HG03280 (cell line): ENCODE measurements around the gene MMRN2.
"Not testable (repeated sequence)": the region's sequence is repeated elsewhere in the genome, so short reads cannot be mapped to it uniquely, and the experiment has no call there.

ENCODE experiments used
- ATAC-seq: cut with Tn5 transposase; IDR thresholded peaks from one replicate; pipeline ENCODE4 v1.9.1; 2021; ENCODE audit warnings: mild to moderate bottlenecking, moderate library complexity; ENCODE audit not compliant: unreplicated experiment

Gene MMRN2

DNA sequence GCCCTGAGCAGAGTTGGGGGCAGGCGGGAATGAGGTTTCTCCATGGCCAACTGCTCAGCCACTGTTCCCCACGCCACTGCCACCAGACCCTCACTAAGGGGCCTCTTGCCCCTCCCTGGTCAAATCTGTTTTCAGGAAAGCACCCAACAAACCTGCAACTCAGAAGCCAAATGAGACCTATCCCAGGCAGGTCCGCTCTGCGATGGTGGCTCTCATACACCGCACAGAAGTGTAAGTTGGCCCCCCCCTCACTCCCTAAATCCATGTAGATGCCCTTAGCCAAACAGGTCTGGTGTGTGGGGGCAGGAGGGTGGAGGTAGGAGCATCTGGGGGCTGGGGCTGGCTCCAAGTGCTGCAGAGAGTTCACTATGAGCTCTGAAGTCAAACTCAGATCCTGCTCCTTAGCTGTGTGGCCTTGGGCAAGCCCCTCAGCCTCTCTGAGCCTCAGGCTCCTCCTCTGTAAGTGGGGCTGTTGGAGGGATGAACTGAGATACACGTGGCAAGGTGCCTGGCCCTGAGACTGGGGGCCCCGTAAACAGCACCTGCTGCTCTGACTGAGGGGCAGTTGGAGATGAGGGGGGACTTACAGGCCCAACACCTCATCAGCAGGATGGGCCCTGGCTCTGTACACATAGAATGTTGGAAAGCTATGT is 1.1 kb downstream of the MMRN2 start:
- no peak for ATAC-seq

DNA sequence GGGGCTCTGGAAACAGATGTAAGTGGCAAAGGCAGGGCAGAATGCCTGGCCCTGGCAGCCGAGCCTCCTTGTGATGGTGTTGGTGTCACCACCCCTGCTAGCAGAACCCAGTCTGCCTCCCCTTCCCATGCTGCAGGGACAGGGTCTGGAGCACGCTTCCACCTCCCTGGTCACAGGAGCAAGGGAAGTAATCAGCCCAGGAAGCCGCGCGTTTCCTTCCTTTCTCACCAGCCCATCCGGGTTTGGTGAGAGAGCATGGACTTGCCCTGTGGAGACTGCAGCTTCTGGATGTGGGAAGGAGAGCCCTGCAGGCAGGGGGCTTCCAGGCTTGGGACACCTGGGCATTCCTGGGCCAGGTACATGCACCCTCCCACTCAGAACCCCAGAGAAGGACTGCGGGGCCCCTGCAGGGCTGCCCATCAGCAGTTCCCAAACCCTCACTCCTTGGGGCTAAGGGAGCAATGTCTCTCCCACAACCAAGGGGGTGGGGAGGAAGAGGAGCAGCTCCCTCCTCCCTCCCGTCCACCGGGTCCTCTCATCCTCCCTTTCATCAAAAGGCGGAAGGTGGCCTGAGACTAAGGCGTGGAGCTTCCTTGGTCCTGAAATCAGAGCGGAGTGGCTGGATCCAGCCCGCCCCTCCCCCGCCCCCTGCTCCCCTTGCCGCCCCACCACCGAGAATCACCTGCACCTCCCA is 1.8 kb downstream of the MMRN2 start:
- no peak for ATAC-seq

DNA sequence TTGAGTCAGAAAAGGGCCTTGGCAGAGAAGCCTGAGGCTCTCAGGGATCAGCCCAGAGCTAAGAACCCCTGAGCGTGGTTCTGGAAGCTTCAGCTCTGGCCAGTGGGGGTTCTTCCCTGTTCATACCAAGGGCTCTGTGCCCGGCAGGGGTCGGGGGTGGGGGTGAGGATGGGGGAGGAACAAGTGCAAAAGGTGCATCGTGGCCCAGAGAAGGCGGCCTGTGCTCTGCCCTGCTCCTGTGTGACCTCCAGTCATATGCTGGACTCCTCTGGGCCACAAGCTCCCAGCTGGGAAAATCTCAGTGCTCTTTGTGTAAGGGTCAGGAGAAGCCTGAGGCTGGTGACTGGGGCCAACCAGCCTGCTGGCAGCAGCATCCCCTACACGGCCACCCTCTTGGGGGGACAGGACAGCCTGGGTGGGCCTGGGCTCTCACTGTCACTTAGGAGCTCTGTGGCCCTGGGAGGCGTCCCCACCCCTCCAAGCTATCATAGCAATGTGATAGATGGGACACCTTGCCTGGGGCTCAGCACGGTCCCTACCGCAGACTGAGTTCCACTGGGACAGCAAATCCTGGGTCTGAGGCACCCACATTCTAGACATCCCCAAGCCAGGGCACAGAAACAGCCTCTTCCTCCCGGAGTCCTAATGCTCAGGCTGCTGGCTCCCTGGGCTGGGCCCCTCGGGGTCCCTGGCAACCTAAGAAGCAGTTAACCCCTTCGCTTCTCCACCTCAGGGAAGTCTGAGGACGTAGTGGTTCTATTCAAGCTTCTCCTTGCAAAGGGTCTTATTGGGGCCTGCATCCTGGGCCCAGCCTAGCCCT is 2.5 kb downstream of the MMRN2 start:
- no peak for ATAC-seq

DNA sequence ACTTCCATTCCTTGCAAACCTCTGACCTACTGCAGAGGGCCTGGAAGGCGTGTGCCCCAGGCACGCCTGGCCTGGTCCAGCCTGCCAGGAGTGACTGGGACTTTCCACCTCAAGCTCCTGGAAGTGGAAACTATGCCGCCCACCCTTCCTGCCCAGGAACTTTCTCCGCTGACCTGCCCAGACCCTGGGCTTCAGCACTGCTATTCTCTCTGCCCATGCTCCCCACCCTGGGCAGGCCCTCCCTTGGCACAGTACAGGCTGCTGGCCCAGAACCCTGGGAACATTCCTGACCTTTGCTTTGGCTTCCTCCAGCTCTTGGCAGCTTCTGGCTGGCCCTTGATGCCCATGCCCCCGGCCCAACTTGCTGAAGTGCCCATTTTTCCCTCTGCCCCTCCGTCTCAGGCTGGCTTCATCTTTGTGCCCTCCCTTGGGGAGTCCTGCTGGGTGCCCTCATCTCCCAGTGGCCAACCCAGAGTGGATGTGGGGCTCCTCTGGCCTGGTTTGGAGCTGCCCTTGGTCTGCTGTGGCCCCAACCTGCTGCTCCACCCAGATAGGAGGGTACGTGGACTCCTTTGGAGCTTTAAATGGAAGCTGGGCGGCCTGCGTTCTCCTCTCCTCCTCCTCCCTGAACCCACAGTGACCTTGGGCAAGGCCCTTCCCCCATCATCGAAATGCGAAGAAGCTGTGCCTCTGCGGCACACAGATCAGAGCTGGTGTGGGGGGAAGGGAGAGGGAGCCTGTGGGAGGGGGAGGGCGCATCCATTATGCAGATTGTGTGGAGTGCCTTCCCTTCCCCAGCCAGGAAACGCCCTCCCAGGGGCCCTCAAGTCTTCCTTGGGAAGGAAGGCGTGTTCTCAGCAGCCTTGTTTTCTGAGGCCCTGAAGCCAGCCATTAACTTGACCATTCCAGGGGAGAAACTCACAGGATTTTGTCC is 3.4 kb downstream of the MMRN2 start:
- no peak for ATAC-seq

DNA sequence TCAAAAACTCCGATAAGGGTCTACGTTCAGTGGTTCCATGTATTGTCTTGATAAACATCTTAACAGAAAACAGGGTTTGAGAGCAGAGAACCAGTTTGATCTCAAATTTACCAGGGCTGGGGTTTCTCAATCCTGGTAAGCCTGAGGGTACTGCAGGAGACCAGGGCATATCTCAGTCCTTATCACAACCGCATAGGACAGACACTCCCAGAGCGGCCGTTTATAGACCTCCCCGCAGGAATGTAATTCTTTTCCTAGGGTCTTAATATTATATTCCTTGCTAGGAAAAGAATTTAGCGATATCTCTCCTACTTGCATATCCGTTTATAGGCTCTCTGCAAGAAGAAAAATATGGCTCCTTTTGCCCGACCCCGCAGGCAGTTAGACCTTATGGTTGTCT is 4.7 kb downstream of the MMRN2 start:
- not testable (repeated sequence) for ATAC-seq

DNA sequence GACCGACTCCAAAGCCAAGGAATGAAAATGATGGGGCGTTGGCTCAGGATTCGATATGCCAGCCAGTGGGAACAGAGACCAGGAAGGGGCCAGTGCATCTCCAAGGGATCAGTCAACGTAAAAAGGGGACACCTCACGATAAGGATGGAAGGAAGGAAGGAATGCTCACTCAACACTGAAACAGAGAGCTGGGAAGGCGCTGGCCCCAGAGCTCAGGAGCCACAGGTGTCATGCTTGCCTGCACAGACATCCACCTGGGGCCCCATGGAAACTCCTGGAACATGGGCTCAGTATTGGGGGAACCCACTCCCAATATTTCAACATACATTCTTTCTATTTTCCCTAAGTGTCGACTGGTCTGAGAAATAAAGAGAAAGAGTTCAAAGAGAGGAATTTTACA is 5.3 kb downstream of the MMRN2 start:
- no peak for ATAC-seq

DNA sequence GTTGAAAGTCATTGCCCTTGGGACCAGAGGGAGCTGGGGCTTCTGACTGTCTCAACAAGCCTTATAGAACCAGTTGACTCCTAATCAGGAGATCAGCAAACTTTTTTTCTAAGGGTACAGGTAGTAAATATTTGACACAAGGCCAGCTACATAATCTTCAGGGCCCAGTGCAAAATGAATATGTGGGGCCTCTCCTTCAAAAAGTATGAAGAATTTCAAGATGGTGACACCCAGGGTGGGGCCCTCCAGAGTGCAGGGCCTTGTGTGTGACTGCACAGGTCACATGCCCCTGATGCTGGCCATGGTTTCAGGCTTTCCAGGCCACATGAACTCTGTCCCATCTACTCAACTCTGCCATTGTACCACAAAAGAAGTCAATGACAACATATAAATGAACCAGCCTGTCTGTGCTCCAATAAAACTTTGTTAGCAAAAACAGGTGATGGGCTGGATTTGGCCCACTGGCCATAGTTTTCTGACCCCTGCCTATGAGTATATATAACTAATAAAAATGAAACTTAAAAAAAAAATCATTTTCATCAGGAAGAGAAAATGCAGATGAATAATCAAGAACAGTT is 6.1 kb downstream of the MMRN2 start:
- ATAC-seq: no peak

DNA sequence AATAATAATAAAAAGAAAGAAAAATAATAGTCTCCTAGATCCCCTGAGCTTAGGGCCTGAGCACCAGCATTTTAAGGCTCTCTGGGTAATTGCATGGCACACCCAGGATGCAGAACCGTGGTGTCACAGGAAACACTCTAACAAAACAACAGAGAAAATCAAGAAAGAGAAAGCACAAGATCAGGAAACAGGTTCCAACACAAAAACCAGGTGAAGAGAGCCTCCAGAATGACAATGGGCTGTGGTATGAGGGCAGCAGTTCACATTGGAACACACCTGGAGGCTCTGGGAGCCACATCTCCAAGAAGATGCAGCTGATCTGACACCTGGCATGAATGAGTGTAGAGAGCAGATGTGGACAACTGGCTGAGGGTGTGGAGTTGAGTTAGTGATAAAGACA is 7.1 kb downstream of the MMRN2 start:
- ATAC-seq: no peak

DNA sequence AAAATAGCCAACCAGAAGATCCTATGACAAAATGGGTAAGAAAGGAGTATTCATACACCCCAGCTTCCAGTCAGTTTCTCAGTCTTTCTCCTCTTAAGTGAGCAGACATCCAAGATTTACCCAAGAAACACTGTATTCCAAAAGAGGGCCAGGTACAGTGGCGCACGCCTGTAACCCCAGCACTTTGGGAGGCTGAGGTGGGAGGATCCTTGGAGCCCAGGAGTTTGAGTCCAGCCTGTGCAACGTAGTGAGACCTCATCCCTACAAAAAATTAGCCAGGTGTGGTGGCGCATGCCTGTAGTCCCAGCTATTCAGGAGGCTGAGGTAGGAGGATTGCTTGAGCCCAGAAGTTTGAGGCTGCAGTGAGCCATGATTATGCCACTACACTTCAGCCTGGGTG is 9.6 kb downstream of the MMRN2 start:
- not testable (repeated sequence) for ATAC-seq

DNA sequence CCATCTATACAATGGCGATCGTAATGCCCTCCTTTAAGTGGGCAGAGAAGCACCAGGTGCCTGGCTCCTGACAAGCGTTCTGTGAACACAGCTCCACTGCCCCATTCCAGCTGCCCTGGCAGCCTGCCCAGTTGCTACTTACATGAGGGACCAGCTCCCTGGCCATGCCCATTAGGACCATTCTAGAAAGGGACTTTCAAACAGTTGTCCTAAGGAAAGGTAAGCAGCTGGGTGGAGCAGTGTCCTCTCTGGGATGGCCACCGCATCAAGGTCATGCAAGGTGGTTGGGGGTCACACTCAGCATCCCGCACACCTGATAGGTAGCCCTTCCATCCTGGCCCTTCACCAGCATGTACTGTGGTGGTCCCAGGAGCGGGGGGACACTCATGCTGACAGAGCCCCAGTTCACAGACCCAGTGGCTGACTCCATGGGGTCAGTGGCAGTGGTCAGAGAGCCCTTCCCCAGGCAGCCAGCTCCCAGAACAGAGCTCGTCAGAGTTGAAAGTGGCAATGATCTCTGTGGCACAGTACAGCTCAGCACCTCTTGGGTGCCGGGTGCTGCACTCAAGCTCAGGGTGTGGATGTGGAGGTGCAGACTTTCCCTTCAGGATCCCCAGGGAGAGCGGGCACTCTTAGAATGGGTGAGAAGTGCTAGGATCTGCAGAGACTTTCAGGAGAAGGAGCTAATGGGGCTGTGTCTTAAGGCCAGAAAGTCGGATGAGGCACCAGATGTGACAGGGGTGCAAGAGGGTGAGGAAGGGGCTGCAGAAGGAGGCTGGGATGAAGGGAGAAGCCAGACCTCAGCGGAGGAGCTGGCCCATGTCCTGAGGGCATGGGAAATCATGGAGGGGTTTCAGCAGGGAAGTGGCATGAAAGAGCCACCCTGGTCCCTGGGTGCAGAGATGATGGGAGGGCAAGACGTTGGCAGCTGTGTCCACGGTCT is 10.9 kb downstream of the MMRN2 start:
- no peak for ATAC-seq

DNA sequence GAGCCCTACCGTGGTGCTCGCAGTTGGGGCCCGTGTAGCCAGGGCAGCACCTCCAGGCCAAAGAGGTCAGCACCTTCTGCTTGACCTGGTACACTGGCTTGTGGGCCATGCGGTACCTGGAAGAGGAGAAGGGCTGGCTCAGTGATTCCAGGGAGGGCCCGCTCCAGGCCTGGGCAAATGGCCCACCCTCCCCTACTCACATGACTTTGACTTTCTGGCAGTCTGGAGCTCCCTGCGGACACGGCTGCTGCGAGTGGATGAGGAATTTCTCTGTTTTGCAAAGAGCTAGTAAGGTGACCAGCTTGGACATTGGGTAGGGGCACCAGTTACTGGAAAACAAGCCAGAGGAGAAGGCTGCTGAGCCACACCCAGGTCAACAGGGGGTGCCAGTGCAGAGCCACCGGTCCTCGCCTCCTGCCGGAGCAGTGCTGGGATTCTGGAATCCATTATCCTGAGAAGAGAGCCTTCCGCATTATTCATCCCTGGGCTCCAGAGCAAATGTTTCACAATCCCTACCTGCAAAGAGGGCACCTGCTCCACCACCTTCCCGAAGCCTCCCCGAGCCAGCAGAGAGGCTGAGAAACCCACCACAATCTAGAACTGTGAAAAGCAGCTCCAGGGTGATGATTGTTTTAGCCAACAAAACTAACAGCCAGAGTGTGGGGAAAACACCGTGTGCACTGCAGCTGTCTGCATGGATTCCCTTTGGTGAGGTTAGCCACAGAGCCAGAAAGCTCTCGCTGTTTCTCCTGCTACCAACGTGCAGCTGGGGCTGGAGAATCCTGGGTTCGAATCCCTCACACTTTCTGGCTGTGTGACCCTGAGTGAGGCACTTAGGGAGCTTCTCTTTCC is 11.8 kb downstream of the MMRN2 start:
- ATAC-seq: no peak

DNA sequence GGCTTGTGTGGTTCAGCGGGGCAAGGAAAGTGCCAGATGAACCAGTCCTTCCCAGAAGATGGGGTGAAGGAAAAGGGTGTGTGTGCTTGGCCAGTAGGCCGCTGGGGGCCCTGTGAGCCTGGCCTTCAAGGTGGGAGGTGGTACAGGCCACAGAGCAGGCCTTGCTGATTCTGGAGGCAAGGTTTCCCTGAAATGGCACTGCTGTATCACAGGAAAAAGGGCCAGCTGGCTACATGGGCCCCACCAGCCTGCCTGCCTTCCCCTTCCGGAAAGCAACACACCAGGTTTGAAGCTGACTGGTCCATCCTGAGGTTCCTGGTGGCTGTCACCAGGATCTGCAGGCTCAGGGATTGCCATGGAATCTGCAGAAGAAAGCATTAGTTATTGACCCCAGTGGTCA is 12.5 kb downstream of the MMRN2 start:
- no peak for ATAC-seq

DNA sequence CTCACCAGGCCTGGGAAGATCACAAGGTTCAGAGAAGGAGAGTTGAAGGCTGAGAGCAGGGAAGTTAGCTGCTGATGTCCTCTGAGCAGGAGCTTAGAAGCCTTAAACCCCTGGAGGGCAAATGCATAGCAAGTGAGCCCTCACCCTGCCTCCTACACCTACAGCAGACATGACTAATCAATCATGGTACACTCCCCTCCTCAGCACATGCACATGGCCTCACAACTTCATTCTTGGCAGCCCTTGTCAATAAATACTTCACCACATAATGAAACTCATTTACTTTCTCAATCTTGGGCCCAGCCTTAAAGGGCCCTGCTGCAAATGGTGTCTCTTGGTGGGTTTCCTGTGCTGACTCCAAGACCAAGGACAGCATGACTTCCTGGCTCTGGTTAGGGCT is 12.9 kb downstream of the MMRN2 start:
- no peak for ATAC-seq

DNA sequence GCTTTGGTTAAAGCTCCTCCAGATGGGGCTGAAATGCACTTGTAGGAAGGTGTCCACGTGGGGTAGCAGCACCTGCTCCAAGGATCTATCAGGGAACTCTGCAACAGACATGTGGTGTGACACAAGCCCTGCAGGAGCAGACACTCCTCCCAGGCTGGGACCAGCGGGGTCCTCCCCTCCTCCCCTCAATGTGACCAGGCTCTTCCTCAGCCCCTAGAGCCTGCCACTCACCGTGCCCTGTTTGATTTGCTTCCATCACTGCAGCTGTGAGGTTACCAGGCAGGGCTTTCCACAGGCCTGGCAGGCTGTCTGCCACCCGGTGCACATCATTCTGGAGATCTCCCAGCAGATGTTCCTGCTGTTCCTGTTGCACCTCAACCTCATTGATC is 13.4 kb downstream of the MMRN2 start:
- ATAC-seq: no peak

DNA sequence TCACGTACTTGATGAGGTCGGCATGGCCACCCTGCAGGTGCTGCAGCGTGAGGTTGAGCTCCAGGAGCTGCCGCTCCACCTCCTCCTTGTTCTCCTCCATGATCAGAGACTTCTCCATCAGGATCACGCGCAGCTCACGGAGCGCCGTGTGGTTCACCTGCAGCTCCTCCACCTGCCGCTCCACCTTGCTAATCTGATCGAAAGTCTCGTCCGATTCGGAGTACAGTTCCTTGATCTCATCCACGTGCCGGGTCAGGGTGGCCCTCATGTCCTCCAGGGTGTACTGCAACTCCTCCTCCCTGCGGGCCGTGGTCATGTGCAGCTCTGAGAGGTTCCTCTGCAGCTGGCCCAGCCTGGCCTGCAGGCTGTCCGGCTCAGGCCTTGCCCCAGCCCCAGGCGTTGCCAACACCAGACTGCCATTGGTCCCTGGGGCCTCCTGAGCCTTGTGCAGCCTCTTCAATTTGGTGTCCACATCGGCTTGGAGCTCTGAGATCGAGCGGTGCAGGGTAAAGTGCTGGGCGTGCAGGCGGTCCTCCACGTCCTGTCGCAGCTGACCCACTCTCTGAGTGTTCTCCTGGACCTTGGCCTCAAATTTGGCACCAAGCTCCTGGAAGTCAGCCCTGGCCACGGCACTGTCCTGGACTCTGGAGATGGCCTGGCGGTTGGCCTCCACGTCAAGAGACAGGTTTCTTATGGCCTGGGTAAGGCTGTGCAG is 13.9 kb downstream of the MMRN2 start:
- ATAC-seq: no peak

DNA sequence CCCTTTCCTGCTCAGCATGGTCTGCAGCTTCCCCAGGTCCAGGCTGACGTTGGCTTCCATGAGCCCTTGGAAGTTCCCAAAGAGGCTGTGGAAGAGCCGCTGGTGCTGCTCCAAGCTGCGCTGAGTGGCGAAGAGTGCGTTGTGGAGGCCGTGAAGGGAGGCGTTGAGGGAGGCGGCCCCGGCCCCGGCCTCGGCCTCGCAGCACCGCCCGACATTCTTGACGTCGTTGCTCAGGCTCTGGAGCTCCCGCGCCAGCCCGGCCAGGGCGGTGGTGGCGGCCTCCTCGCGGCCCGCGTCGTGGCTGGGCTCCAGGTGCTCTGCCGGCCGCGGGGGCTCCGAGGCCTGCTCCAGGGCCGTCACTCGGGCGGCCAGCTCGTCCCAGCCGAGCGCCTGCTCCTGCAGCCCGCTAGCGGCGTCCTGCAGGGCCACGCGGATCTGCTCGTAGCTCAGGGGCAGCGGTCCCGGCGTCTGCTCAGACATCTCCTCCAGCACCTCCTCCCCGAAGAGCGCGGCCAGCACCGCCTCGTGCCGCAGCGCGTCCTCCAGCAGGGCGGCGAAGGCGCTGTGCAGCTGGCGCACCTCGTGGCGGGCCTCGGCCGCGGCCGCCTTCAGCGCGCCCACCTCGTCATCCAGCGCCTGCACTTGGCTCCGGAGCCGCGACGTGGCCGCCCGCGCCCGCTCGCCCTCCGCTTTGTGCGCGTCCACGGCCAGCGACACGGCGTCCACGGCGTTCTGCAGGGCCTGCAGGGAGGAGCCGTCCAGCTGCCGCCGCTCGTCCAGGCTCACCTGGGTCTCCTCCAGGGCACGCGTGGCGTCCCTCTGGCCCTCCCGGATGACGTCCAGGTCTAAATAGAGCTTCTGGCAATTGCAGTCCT is 14.7 kb downstream of the MMRN2 start:
- no peak for ATAC-seq

DNA sequence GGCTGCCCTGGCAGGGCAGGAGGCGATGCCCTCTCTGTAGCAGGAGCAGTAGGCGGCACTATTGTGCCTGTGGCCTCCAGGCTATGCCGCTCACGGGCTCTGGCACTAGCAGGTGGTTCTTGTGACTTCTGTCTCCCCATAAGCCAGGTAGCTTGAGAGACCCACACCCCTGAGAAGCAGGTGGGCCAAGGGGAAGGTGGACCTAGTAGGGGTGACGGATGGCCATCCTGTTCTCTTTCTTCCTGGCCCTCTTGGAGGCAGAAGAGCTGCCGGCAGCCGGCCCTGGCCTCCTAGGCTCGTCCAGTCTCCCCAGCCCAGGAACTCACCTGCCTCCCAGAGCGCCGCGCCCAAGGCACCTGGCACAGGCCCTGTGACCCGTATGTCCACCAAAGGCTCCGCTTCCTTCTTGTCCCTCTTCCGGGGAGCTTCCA is 15.4 kb downstream of the MMRN2 start:
- no peak for ATAC-seq
